COLO829 (cell line): ENCODE data around the gene WDR11.

Experiments used
- DNase-seq: peaks from one replicate; pipeline ENCODE4 v3.0.0; 2012; ENCODE audit warnings: low spot score

The WDR11 gene, protein sequence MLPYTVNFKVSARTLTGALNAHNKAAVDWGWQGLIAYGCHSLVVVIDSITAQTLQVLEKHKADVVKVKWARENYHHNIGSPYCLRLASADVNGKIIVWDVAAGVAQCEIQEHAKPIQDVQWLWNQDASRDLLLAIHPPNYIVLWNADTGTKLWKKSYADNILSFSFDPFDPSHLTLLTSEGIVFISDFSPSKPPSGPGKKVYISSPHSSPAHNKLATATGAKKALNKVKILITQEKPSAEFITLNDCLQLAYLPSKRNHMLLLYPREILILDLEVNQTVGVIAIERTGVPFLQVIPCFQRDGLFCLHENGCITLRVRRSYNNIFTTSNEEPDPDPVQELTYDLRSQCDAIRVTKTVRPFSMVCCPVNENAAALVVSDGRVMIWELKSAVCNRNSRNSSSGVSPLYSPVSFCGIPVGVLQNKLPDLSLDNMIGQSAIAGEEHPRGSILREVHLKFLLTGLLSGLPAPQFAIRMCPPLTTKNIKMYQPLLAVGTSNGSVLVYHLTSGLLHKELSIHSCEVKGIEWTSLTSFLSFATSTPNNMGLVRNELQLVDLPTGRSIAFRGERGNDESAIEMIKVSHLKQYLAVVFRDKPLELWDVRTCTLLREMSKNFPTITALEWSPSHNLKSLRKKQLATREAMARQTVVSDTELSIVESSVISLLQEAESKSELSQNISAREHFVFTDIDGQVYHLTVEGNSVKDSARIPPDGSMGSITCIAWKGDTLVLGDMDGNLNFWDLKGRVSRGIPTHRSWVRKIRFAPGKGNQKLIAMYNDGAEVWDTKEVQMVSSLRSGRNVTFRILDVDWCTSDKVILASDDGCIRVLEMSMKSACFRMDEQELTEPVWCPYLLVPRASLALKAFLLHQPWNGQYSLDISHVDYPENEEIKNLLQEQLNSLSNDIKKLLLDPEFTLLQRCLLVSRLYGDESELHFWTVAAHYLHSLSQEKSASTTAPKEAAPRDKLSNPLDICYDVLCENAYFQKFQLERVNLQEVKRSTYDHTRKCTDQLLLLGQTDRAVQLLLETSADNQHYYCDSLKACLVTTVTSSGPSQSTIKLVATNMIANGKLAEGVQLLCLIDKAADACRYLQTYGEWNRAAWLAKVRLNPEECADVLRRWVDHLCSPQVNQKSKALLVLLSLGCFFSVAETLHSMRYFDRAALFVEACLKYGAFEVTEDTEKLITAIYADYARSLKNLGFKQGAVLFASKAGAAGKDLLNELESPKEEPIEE

DNA sequence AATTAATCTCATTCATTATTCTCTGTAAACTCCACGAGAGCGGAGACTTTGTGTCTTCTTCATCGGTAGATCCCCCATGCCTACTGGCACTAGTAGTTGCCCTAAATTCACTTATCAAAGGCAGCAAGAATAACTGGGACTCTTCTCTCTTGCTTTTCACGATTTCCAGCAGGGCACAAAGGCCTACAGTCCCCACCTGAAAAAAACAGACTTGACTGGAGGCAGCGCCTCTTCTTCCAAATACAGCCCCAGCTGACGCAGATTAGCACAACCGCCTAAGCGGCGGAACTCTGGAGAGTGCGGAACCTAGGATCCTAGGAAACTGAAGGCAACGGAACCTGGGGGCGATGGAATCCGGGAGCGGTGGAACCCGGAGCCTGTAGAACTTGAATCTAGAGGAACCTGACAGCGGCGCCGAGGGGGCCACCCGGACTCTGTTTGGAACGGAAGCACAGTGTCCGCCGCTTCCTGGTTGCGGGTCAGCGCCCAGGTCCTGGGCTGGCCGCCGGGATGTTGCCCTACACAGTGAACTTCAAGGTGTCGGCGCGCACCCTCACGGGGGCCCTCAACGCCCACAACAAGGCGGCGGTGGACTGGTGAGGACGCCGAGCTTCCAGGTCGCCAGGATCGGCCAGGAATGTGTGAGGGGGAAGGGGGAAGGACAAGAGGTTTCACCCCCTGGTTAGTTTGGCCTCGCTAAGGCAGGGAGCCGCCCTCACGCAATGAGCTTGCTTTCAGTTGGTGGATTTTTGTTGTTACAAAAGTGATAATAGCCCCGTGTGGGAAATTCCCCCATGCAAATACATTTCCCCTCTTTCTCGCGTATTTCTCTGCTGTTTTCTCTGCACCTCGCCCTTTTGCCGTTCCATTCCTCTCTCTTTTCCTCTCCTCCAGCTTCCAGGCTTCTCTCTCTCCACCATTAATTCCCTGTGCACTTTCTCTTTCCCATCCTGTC lies at the start of gene WDR11:
Gene WDR11 (plus strand): TSS at position 452 of the 955 bp plus-strand sequence. CDS start 59 bp downstream, at position 511.
- peak; percentile 53 for DNase-seq

DNA sequence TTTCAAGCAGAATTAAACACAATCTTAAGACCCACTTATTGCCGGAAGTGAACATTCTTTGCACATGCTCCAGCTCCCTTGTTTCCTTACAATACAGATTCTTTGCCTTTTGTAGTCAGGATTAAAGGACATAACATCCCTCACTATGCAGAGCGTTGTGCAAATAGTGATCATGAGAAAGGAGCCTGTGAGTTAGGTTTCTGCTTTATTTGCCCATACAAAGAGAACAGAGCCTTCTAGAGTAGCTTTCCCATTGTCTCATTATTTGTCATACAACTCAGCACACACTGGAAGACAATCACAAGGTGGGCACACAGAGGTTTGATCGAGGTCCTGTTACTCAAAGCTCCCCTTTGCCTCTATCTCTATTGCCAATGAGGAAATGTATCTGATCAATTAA lies 48.2 kb upstream of the WDR11 start:
- no peak for DNase-seq

DNA sequence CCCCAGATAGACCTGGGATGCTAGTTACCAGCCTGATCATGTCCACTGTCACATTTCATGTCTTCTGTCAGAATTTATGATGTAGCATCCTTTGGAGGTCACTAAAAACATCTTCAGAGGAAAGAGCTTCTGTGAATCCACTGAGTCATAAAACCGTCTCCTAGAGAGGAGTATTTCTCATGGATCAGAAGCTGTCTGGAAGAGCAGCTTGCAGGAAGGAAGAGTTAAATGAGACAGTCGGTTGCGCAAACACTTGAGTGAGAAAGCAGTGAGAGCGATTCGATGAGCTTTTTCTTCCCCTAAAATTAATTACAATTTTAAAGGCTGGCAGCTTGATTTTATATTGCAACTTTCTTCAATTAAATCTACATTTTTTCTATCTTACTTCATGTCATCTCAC lies 47.2 kb upstream of the WDR11 start:
- no peak for DNase-seq

DNA sequence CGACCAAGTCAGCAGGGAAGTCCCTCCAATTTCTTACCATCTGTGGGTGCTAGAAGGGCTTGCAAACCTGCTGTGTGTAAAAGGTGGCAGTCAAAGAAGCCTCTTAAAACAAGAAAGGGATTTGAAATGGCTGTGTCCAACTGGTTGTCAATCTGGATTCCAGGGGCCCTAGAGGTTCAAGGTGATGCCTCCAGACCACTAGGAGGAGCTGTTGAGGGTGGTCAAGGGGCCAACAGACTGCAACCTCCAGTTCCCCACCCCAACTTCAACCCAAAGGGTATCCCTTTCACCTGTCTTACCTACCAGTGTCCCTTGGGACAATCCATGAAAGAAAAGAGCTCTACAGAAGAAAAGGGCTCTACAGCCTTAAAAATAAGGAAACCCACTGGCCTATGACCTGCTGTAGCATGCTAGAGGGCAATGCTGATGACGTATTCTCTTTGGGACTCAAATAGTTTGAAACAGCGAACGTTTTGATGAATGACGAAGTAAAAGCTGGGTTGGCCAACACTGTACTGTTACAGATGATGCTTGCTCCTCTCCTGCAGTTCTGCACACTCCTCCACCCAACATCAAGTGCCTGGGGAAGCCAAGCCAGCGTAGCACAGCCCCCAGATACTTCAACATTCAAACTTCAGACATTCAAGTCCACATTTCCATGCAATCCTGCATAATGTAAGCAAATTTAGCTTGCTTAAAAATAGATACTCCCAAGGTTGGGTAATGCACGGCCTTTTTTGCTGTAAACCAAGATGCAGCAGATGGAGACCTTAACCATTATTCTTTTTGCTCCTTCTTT lies 45.9 kb upstream of the WDR11 start:
- DNase-seq, result no peak

DNA sequence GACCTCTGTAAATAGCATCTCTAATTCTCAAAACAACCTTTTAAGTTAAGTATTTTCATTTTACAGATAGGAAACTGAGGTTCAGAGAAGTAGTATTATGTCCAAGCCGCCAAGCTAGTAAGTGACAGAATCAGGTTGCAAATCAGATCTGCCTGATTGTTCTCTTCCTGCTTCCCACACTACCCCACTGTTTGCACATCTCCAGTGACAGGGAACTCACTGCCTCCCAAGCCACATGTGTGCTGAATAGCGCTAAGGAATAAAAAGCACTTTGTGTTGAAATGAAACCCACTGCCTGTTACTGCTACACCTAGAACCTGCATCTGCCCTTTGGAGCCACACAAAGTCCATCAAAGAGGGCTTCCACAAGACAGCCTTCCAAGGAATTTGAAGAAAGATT lies 45.1 kb upstream of the WDR11 start:
- DNase-seq, result no peak

DNA sequence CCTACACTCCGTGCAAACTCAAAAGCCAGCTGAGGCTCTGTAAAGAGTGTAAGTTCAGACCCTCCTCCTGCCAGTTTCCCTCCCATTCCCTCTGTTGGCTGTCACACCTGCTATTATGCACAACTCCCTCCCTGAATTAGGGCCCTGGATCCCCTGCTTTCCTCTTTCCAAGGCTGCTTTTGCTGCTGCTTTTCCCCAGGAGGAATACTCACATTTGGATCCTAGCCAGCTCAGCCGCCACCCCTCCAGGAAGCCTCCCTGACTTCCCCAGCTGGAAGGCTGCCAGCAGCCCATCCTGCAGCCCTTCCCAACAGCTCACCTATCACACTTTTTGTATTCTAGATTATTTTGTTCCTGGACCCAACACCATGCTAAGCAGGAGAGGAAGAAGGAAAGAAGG lies 40.9 kb upstream of the WDR11 start:
- DNase-seq, result no peak

DNA sequence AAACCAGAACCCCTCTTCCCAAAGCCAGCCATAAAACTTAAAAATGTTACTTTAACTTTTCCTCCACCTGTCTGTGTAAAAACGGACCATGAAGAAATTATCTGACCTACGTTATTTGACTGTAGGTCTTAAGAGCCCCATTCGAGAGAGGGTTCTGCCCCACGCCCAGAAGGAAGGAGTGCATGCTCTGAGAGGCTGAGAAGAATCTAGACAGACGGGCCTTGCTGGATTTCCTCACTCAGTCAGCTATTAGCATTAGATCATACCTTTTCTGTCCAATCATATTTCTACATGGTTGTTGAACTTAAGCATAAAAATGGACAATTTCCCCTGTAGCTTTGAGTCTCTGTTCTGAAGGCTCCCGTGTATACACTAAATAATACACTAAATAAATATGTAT lies 38.1 kb upstream of the WDR11 start:
- no peak for DNase-seq

DNA sequence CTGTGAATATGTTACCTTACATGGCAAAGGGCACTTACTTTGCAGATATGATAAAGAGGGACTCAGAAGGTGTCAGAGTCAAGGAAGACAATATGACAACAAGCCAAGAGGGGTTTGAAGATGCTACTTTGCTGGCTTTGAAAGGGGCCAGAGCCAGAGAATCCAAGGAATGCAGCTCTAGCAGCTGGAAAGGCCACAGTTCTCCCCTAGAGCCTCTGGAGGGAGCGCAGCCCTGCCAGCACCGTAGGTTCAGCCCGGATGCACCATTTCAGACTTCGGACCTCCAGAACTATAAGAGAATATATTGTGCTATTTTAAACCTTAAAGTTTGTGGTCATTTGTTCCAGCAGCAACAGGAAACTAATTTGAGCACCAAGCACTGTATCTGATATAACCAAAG lies 32.9 kb upstream of the WDR11 start:
- no peak for DNase-seq

DNA sequence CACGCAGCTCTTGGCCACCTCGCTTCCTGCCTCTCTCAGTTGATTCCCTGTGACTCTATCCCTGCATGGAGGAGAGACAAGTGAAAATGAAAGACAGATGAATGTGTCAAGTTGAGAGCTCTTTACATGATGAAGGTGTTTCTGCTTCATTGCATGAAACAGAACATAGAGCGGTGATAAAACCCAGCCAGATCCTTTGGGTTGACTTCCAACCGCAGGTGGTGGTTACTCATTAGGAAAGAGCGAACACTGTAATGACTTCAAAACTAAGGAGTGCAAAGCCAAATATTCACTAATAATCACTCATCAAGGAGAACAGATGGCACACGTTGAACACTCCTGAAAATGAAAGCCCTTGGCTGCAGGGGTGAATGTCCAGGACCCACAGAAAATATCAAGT lies 31.8 kb upstream of the WDR11 start:
- no peak for DNase-seq

DNA sequence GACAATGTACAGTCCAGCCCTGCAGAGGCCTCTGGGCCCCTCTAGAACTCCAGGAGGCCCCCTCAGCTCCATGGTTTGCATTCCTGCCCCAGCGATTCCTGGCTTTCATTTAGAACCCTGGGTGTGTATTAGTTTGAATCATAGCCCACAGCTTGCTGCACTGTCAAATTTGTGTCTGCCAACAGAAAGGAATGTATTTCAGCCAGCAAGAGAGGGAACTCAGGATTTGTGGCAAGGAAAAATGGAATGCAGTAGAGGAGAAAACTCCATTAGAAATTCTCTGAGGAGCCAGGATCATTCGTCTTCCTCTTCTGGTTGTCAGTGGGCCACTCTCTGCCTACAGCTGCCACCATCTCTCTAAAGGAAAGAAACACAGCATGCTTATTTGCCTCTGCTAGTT lies 27.9 kb upstream of the WDR11 start:
- no peak for DNase-seq

DNA sequence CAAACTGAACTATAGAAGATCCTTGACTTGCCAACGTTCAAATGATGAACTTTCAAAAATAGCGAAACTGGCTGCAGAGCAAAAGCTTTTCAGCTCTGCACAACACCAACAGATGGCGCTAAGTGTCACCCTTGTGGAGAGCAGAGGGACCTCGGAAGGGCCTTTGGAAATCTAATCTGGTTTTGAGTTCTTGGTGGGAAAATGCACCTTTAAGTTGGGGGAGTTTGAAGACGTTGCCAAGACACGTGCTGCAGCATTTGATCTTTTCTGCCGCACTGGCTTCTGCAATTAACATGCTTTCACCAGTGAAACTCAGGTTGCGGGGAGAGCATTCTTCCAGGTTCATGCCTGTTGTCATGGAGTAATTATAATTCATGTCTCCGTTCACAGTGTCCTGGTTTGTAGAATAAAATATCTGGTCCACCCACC lies 26.3 kb upstream of the WDR11 start:
- DNase-seq, result peak; percentile 10

DNA sequence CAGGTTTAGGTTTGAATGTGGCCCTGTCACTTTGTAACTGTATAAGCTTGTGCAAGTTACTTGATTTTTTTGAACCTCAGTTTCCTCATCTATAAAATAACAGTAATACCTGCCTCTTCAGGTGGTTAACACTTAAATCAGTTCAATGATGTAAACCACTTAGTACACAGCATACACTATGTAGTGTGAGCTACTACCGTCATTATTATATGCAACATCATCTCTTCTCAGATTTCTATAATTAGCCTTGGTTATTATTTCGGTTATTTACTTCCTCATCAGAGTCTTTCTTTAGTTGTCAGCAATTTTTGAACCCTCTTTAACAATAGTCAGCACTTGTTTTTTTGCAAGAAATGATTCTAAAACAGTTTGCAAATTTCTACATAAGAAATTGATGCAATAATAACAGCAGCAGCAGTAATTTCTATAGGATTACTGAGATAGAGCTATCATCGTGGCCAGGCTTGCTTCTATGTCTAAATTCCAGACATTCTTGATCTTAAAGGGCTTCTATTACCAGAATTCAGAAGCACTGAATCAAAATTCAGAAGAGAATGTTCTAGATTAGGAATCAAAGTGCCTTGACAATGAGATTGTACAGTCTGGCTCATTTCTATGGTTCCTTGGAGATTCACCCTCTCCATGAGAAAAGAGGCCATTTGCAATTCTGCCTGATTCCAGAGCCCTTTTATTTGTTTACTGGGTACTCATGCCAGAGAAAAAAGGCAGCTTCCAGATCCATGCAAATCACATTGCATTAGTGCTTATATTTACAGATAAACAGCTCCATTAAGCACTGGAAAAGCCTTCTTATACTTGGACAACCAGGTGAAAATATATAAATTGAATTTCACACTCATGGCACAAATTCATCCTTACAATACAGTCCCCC lies 25.0 kb upstream of the WDR11 start:
- no peak for DNase-seq

DNA sequence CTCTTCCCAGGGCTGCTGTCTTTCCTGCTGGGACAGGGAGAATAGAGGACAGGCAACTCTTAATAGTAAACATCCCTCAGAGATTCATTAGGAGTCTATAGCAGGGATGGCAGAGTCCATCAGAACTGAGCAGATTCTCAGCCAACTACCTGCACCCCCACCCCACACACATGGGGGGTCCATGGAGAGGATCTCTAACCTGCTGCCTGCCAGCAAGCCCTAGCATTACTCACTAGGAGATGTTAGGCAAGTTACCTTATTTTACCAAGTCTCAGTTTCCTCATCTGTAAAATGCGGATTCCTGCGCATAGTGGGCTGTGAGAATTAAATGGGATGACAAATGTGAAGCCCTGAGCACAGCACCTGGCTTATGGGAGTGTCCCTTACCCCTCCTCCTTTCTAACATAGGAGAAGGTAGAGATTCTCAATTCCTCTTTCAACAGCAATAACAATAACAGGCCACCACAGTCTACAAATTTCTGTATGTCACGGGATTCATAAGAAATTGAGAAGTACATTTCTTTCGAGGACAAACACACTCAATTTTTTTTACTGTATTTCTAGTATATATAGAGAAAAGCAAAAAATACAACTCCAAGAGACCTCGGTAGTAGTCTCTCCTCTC lies 23.8 kb upstream of the WDR11 start:
- no peak for DNase-seq

DNA sequence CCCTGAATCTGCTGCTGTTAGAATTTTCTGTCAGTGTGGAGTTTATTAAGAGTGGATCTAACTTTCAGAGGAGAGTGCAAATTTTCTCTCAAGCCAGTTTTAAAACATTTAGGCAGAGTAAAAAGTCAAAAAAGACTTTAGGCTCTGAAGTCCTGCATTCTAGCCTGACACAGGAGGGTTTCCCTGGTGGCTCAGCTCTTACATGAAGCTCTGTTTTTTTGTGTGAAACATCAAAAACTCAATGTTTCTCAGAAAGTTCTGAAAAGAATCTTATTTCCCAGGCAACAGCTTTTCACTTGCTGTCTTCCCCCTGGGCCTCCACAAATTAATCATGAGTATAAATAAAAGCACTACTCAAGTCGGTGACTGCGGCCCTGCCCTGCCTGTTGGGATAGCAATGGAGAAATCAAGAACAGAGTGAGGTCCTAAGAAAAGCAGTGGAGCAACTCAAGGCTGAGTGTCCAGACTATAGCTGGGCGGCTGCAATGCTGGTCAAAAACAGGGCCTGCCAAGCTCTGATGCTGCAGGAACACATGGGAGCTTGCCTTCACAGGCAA lies 22.3 kb upstream of the WDR11 start:
- DNase-seq, result no peak

DNA sequence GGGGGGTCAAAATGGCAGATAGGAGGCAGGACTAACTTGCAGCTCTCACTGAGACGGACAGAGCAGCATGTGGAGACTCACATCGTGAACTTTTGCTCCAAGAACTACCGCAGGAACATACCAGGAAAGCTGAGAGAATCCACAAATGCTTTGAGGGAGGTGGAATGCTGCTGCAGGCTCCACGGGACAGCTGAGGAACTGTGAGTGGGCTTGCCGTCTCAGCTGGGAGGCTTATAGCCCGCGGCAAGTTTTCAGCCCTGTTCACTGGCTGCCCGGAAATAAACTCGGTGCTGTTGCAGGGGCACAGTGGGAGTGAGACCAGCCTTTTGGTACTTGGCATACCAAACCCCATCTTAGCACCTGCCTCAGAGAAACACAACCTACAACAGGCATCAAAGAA lies 19.1 kb upstream of the WDR11 start:
- DNase-seq, result no peak

DNA sequence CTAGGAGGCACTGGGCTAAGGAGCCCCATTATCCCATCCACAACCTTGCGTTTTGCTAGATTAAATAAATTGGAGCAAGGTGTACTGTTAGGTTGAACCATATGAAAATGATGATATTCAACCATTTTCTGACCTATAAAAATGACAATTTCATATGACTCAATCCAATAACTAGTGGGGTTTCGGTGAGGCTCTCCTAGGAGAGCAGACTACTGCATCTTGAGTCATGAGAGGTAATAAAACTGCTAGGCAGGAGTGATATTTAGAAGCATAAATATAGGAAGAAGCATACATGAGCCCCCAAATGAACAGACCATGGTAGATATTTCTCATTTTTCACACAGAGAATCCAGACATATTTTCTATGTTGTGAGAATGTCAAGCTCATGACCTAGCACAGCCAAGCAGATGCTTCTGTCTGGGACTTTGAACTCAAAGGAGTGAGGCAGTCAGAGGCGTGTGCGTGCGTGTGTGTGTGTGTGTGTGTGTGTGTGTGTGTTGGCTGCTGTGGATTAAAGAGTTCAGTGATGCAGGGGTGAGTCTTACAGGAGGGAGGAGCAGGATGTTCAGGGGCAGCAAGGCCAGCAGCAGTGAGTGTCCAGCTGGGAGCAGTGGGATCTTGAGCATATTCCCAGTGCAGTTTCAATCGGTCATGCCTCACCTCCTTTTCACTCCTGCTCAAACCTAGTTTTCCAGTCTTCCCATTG lies 17.8 kb upstream of the WDR11 start:
- no peak for DNase-seq

DNA sequence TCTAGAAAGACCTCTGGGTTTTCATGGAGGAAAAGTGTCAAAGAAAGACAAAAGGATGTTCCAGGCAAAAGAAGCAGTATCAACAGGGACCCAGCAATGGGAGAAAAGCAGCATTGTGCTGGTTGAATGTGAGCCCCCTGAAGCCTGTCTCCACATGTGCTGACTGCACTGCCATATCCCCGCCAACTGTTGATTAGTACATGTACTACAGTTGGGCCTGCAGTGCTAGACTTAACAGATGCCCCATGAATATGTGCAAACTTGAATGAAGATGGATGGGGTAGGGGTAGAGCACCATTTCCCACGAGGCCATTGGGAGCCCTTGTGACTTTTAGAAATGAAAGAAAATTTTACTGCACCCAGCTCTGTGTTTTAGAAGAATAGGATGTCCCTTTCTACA lies 15.6 kb upstream of the WDR11 start:
- DNase-seq, result no peak

DNA sequence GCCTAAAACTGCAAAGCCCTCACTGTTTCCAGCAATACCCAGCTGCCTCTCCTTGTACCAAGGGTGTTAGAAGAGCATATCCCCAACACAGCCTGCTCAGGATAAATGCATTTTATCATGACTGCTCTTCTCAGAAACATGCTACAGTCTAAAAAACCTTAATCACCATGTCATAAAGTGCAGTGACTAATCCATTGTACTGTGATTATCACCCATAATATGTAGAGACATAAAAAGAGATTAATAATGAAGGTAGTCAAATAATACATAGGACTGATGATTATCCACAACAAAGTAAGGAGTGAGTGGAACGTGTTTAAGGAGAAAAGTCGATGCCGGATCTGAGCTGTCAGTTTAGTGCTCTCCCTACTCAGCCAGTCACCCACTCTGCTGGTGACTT lies 12.2 kb upstream of the WDR11 start:
- DNase-seq, result no peak
